Body of pancreas (tissue), 4 donors: ENCODE measurements around the gene KIF6.

ENCODE experiments used
- CTCF ChIP-seq, 7 experiments: fragments of 450-650 bp in 4 of 7; fragments of 200-600 bp in 3 of 7; sonication (generic) in 3 of 7; IDR thresholded peaks; one replicate each; pipeline ENCODE4 v1.5.1; 2016 to 2019; ENCODE audit warnings: antibody characterized with exemption in 7 of 7
- POLR2A ChIP-seq, 3 donors: fragments of 450-650 bp; IDR thresholded peaks; one replicate each; pipeline ENCODE4 v1.6.1; 2016; ENCODE audit warnings: antibody characterized with exemption in 3 of 3, mild to moderate bottlenecking in 2 of 3

- TF ChIP-seq CTCF (IDR thresholded peaks at IDR 0.05) (no peak), POLR2A (IDR thresholded peaks at IDR 0.05) (no peak)
Measured at GRCh38 chr6:39391182-39391581, 334.0 kb downstream of the KIF6 start.
